Measurements from ENCODE around the gene BBS7. TPM values are rescaled to one million over a fixed set of nuclear protein-coding genes. Genes with fewer than 3 reads are reported as not detected.

BBS7 gene
- total RNA-seq, 1 experiment from 2014 or later, result 26.2 TPM

- H3K4me3 Mint-ChIP-seq, result no peak overlapping the region
- H2BK20ac ChIP-seq (ENCODE audit: low read depth, low read length, poor library complexity, severe bottlenecking), result no peak overlapping the region
- no peak overlapping the region for H2AFZ ChIP-seq (ENCODE audit: low read length)
- H3K9me3 ChIP-seq (ENCODE audit: control insufficient read depth, low read depth, low read length), result no peaks in the 10 kb centered on the region
- no peak overlapping the region for H2AK5ac ChIP-seq (ENCODE audit: insufficient read length, low read length)
- no peaks in the 10 kb centered on the region for H3K79me1 ChIP-seq (ENCODE audit: insufficient read depth, low read depth, low read length, poor library complexity, severe bottlenecking)
- no peaks in the 10 kb centered on the region for H3K79me2 ChIP-seq (ENCODE audit: insufficient read depth, low read length)
- no peak overlapping the region for H3K23ac ChIP-seq (ENCODE audit: insufficient read length, low read depth, low read length)
- DNase-seq, result no peak
- H3K4me1 Mint-ChIP-seq, result no peaks in the 10 kb centered on the region
- no peaks in the 10 kb centered on the region for H3K23me2 ChIP-seq (ENCODE audit: insufficient read length, low read depth, low read length, poor library complexity, severe bottlenecking)
- no peaks in the 10 kb centered on the region for H3K9me3 Mint-ChIP-seq
- no peaks in the 10 kb centered on the region for H3K4me1 ChIP-seq (ENCODE audit: insufficient read depth, low read length)
- H3K9ac ChIP-seq (ENCODE audit: extremely low read depth, insufficient read length, low read length), result no peak overlapping the region
- no peak overlapping the region for H3K56ac ChIP-seq (ENCODE audit: insufficient read length, low read depth, low read length)
- no peak overlapping the region for H2BK5ac ChIP-seq (ENCODE audit: insufficient read length, low read length)
- peaks cover 23 to 75% (median 63%) of the 10 kb centered on the region in 3 experiments; a peak in 6 of 7 replicates for H3K36me3 Mint-ChIP-seq (ENCODE audit: insufficient read depth in 1 of 3, low read depth in 3 of 3)
- H3K4me2 ChIP-seq (ENCODE audit: insufficient read depth, insufficient read length, low read length), result no peak overlapping the region
- no peak overlapping the region for H2BK15ac ChIP-seq (ENCODE audit: low read depth, low read length)
- H3K27me3 Mint-ChIP-seq (ENCODE audit: low read depth), result no peaks in the 10 kb centered on the region
- no peak overlapping the region for H4K91ac ChIP-seq (ENCODE audit: insufficient read length, low read depth, low read length)
- H3K4ac ChIP-seq (ENCODE audit: low read depth, low read length), result no peak overlapping the region
- H2BK12ac ChIP-seq (ENCODE audit: insufficient read length, low read depth, low read length), result no peak overlapping the region
- TF ChIP-seq, protein P1, sequence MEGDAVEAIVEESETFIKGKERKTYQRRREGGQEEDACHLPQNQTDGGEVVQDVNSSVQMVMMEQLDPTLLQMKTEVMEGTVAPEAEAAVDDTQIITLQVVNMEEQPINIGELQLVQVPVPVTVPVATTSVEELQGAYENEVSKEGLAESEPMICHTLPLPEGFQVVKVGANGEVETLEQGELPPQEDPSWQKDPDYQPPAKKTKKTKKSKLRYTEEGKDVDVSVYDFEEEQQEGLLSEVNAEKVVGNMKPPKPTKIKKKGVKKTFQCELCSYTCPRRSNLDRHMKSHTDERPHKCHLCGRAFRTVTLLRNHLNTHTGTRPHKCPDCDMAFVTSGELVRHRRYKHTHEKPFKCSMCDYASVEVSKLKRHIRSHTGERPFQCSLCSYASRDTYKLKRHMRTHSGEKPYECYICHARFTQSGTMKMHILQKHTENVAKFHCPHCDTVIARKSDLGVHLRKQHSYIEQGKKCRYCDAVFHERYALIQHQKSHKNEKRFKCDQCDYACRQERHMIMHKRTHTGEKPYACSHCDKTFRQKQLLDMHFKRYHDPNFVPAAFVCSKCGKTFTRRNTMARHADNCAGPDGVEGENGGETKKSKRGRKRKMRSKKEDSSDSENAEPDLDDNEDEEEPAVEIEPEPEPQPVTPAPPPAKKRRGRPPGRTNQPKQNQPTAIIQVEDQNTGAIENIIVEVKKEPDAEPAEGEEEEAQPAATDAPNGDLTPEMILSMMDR (conservative IDR thresholded peaks at IDR 0.05), result no peak
- no peaks in the 10 kb centered on the region for H3K27me3 ChIP-seq (ENCODE audit: insufficient read depth, low read length)
- no peak overlapping the region for H3T11ph ChIP-seq (ENCODE audit: low read length)
- H4K8ac ChIP-seq (replicated peaks; ENCODE audit: insufficient read length, low read depth, low read length), result no peak overlapping the region
- no peak overlapping the region for H3K27ac ChIP-seq (ENCODE audit: insufficient read length, low read depth, low read length)
- H4K5ac ChIP-seq (ENCODE audit: insufficient read length, low read depth, low read length), result no peak overlapping the region
- H3K27ac Mint-ChIP-seq, result no peak overlapping the region
- no peak overlapping the region for H3K18ac ChIP-seq (ENCODE audit: insufficient read length, low read depth, low read length)
- H3K14ac ChIP-seq (ENCODE audit: insufficient read depth, low read length), result no peak overlapping the region
- no peak overlapping the region for H2BK120ac ChIP-seq (ENCODE audit: low read depth, low read length, poor library complexity, severe bottlenecking)
- H4K20me1 ChIP-seq (ENCODE audit: control insufficient read depth, insufficient read depth, insufficient read length), result no peaks in the 10 kb centered on the region
Measured at GRCh38 chr4:121811122-121811521, 59.2 kb downstream of the BBS7 start.
